22Rv1 (cell line): ENCODE data around the gene PIGN.

Experiments
- ZFX ChIP-seq: fragments of 450-650 bp; IDR thresholded peaks from 2 replicates; pipeline ENCODE4 v1.6.1; 2017; ENCODE audit warnings: antibody characterized with exemption, borderline replicate concordance
- TF ChIP-seq, protein P1 (sequence below): fragments of 450-650 bp; IDR thresholded peaks from 2 replicates; pipeline ENCODE4 v1.5.1; 2017; ENCODE audit warnings: mild to moderate bottlenecking

DNA sequence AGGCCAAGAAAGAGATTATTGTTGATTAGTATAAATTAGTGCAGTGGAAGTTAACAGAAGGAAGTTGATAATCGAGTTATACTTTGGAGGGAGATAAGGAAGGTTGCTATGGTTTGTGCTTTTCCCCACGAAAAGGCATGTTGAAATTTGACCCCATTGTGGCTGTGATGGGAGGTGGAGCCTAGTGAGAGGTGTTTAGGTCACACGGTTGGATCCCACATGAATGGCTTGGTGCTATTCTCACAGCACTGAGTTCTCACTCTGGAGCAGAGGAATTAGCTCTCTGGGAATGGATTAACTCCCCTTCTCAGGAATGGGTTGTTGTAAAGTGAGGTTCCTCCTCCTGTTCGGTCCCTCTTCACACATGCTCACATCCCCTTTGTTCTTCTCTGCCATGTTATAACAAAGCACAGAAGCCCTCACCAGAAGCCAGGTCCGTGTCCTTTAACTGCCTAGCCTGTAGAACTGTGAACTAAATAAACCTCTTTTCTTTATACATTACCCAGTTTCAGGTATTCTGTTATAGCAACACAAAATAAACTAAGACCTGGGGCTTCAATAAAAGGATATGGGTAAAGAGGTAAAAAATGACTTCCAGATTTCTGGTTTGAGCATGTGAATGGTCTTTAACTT lies 21.9 kb downstream of the PIGN start:
- TF ChIP-seq, protein P1, sequence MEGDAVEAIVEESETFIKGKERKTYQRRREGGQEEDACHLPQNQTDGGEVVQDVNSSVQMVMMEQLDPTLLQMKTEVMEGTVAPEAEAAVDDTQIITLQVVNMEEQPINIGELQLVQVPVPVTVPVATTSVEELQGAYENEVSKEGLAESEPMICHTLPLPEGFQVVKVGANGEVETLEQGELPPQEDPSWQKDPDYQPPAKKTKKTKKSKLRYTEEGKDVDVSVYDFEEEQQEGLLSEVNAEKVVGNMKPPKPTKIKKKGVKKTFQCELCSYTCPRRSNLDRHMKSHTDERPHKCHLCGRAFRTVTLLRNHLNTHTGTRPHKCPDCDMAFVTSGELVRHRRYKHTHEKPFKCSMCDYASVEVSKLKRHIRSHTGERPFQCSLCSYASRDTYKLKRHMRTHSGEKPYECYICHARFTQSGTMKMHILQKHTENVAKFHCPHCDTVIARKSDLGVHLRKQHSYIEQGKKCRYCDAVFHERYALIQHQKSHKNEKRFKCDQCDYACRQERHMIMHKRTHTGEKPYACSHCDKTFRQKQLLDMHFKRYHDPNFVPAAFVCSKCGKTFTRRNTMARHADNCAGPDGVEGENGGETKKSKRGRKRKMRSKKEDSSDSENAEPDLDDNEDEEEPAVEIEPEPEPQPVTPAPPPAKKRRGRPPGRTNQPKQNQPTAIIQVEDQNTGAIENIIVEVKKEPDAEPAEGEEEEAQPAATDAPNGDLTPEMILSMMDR: no peak
- TF ChIP-seq ZFX: no peak
